HCEC 1CT (cell line): Measurements from ENCODE around the gene CUX1.

Source experiments
- DNase-seq: peaks from one replicate; pipeline ENCODE4 v3.0.0-alpha.2; 2017

The CUX1 gene

GRCh38 chr7:101940830-101941229 is 123.4 kb downstream of the CUX1 start:
- no peak for DNase-seq

- DNase-seq: peak; percentile 59
Measured at GRCh38 chr7:101941481-101942383, 124.3 kb downstream of the CUX1 start.

- DNase-seq: no peak
Measured at GRCh38 chr7:101942603-101943210, 125.3 kb downstream of the CUX1 start.

- DNase-seq: no peak
Measured at GRCh38 chr7:101943306-101943705, 125.9 kb downstream of the CUX1 start.

GRCh38 chr7:101943889-101944600 is 126.6 kb downstream of the CUX1 start:
- DNase-seq: no peak

- DNase-seq: no peak
Measured at GRCh38 chr7:101944611-101945010, 127.2 kb downstream of the CUX1 start.

- DNase-seq: no peak
Measured at GRCh38 chr7:101945034-101945758, 127.8 kb downstream of the CUX1 start.

GRCh38 chr7:101947899-101948298 is 130.5 kb downstream of the CUX1 start:
- no peak for DNase-seq

- DNase-seq: no peak
Measured at GRCh38 chr7:101948650-101949049, 131.2 kb downstream of the CUX1 start.

GRCh38 chr7:101950450-101951119 is 133.2 kb downstream of the CUX1 start:
- DNase-seq: peak; percentile 86

- no peak for DNase-seq
Measured at GRCh38 chr7:101951757-101952156, 134.3 kb downstream of the CUX1 start.

GRCh38 chr7:101952355-101953247 is 135.2 kb downstream of the CUX1 start:
- peak; percentile 90 for DNase-seq

- DNase-seq: peak; percentile 91
Measured at GRCh38 chr7:101953248-101953819, 135.9 kb downstream of the CUX1 start.

GRCh38 chr7:101954499-101954898 is 137.1 kb downstream of the CUX1 start:
- DNase-seq: no peak

GRCh38 chr7:101956130-101956529 is 138.7 kb downstream of the CUX1 start:
- DNase-seq: no peak

- no peak for DNase-seq
Measured at GRCh38 chr7:101957744-101958525, 140.5 kb downstream of the CUX1 start.

- no peak for DNase-seq
Measured at GRCh38 chr7:101959342-101959741, 141.9 kb downstream of the CUX1 start.

GRCh38 chr7:101959829-101960228 is 142.4 kb downstream of the CUX1 start:
- no peak for DNase-seq

GRCh38 chr7:101960323-101960722 is 142.9 kb downstream of the CUX1 start:
- no peak for DNase-seq
